Activated CD4-positive, alpha-beta T cell treated with anti-CD3 and anti-CD28 coated beads, Interleukin-2, Interleukin-6, amounts not matched to agents 100 ng/mL and 50 ng/mL, durations not matched to agents 16 hours and 8 hours (primary cell): Measurements from ENCODE around the gene PRKCB.

Source experiments
- DNase-seq: peaks from one replicate; pipeline ENCODE4 v3.0.0-alpha.2; 2020

The PRKCB gene

GRCh38 chr16:24052329-24053098, 216.7 kb downstream of the PRKCB start:
- no peak for DNase-seq

GRCh38 chr16:24053099-24053946, 217.5 kb downstream of the PRKCB start:
- DNase-seq: no peak

- DNase-seq: no peak
Measured at GRCh38 chr16:24054741-24055491, 219.1 kb downstream of the PRKCB start.

GRCh38 chr16:24062270-24062817, 226.6 kb downstream of the PRKCB start:
- DNase-seq: no peak

GRCh38 chr16:24069036-24069590, 233.3 kb downstream of the PRKCB start:
- no peak for DNase-seq

GRCh38 chr16:24070851-24071250, 235.1 kb downstream of the PRKCB start:
- DNase-seq: peak; percentile 70

GRCh38 chr16:24071666-24072360, 236.0 kb downstream of the PRKCB start:
- DNase-seq: no peak

- no peak for DNase-seq
Measured at GRCh38 chr16:24073321-24073720, 237.5 kb downstream of the PRKCB start.

- DNase-seq: no peak
Measured at GRCh38 chr16:24074574-24074973, 238.8 kb downstream of the PRKCB start.

GRCh38 chr16:24075302-24075701, 239.5 kb downstream of the PRKCB start:
- DNase-seq: no peak

- DNase-seq: peak; percentile 72
Measured at GRCh38 chr16:24075931-24076716, 240.3 kb downstream of the PRKCB start.

GRCh38 chr16:24077292-24077691, 241.5 kb downstream of the PRKCB start:
- no peak for DNase-seq

GRCh38 chr16:24077966-24078365, 242.2 kb downstream of the PRKCB start:
- no peak for DNase-seq

- DNase-seq: no peak
Measured at GRCh38 chr16:24085666-24086065, 249.9 kb downstream of the PRKCB start.

- DNase-seq: no peak
Measured at GRCh38 chr16:24087891-24088410, 252.2 kb downstream of the PRKCB start.

- no peak for DNase-seq
Measured at GRCh38 chr16:24088767-24089166, 253.0 kb downstream of the PRKCB start.

- no peak for DNase-seq
Measured at GRCh38 chr16:24091125-24091524, 255.3 kb downstream of the PRKCB start.

- DNase-seq: no peak
Measured at GRCh38 chr16:24093049-24093448, 257.3 kb downstream of the PRKCB start.

- DNase-seq: no peak
Measured at GRCh38 chr16:24094660-24095059, 258.9 kb downstream of the PRKCB start.

- DNase-seq: no peak
Measured at GRCh38 chr16:24098896-24099295, 263.1 kb downstream of the PRKCB start.

GRCh38 chr16:24101431-24101830, 265.6 kb downstream of the PRKCB start:
- no peak for DNase-seq
